ENCODE results near the gene LRRC51. TPM values are rescaled to one million over a fixed set of nuclear protein-coding genes. Genes with fewer than 3 reads are reported as not detected.
"Not testable (repeated sequence)": the region's sequence is repeated elsewhere in the genome, so short reads cannot be mapped to it uniquely, and the experiment has no call there.

LRRC51 gene
- total RNA-seq, 1 donor from 2014 or later: 5.8 TPM

GRCh38 chr11:72125956-72126355 lies 45.3 kb downstream of the LRRC51 start:
- peaks cover 19% of the 10 kb centered on the region for H3K9me3 Mint-ChIP-seq (ENCODE audit: unreplicated experiment)
- no peak for DNase-seq (ENCODE audit: low spot score)
- H3K4me3 Mint-ChIP-seq (ENCODE audit: unreplicated experiment): no peak overlapping the region
- peaks cover 12% of the 10 kb centered on the region for H3K36me3 Mint-ChIP-seq (ENCODE audit: low read depth, unreplicated experiment)
- no peak overlapping the region for H3K27ac Mint-ChIP-seq (ENCODE audit: unreplicated experiment)
- H3K4me1 Mint-ChIP-seq (ENCODE audit: unreplicated experiment): no peaks in the 10 kb centered on the region
- H3K27me3 Mint-ChIP-seq (ENCODE audit: unreplicated experiment): peaks cover 7% of the 10 kb centered on the region
- TF ChIP-seq CTCF (IDR thresholded peaks at IDR 0.05; ENCODE audit: unreplicated experiment): no peak

- DNase-seq (ENCODE audit: low spot score): no peak
- peaks cover 19% of the 10 kb centered on the region for H3K9me3 Mint-ChIP-seq (ENCODE audit: unreplicated experiment)
- H3K27me3 Mint-ChIP-seq (ENCODE audit: unreplicated experiment): peaks cover 7% of the 10 kb centered on the region
- H3K36me3 Mint-ChIP-seq (ENCODE audit: low read depth, unreplicated experiment): peaks cover 12% of the 10 kb centered on the region
- no peak overlapping the region for H3K27ac Mint-ChIP-seq (ENCODE audit: unreplicated experiment)
- no peak overlapping the region for H3K4me3 Mint-ChIP-seq (ENCODE audit: unreplicated experiment)
- no peak for TF ChIP-seq CTCF (IDR thresholded peaks at IDR 0.05; ENCODE audit: unreplicated experiment)
- H3K4me1 Mint-ChIP-seq (ENCODE audit: unreplicated experiment): no peaks in the 10 kb centered on the region
Observed at GRCh38 chr11:72127923-72128322, 47.3 kb downstream of the LRRC51 start.

DNA sequence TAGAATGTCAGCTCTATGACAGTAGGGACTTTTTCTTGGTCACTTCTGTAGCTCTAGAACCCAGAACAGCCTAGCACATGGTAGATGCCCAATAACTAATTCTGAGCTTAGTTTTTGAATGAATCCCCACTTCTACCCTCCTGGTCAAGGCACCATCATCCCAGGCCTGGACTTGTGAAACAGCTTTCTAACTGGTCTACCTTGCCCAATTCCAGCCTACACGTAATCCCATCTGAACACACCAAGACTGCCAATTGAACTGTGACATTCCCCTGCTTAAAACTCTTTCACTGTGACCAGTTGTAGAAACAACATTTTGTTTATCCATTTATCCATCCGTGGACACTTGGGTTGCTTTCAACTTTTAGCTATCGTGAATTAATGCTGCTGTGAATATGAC lies 48.7 kb downstream of the LRRC51 start:
- H3K4me3 Mint-ChIP-seq (ENCODE audit: unreplicated experiment): no peak overlapping the region
- no peak for DNase-seq (ENCODE audit: low spot score)
- peaks cover 16% of the 10 kb centered on the region for H3K9me3 Mint-ChIP-seq (ENCODE audit: unreplicated experiment)
- no peaks in the 10 kb centered on the region for H3K4me1 Mint-ChIP-seq (ENCODE audit: unreplicated experiment)
- H3K27ac Mint-ChIP-seq (ENCODE audit: unreplicated experiment): no peak overlapping the region
- peaks cover 7% of the 10 kb centered on the region for H3K27me3 Mint-ChIP-seq (ENCODE audit: unreplicated experiment)
- no peak for TF ChIP-seq CTCF (IDR thresholded peaks at IDR 0.05; ENCODE audit: unreplicated experiment)
- peaks cover 9% of the 10 kb centered on the region for H3K36me3 Mint-ChIP-seq (ENCODE audit: low read depth, unreplicated experiment)

- H3K27ac Mint-ChIP-seq (ENCODE audit: unreplicated experiment): no peak overlapping the region
- no peak for TF ChIP-seq CTCF (IDR thresholded peaks at IDR 0.05; ENCODE audit: unreplicated experiment)
- DNase-seq (ENCODE audit: low spot score): no peak
- H3K36me3 Mint-ChIP-seq (ENCODE audit: low read depth, unreplicated experiment): peaks cover 5% of the 10 kb centered on the region
- H3K9me3 Mint-ChIP-seq (ENCODE audit: unreplicated experiment): peaks cover 12% of the 10 kb centered on the region
- no peaks in the 10 kb centered on the region for H3K4me1 Mint-ChIP-seq (ENCODE audit: unreplicated experiment)
- peaks cover 7% of the 10 kb centered on the region for H3K27me3 Mint-ChIP-seq (ENCODE audit: unreplicated experiment)
- no peak overlapping the region for H3K4me3 Mint-ChIP-seq (ENCODE audit: unreplicated experiment)
Observed at GRCh38 chr11:72132646-72133045, 52.0 kb downstream of the LRRC51 start.

- H3K9me3 Mint-ChIP-seq (ENCODE audit: unreplicated experiment); H3K27me3 Mint-ChIP-seq (ENCODE audit: unreplicated experiment); H3K27ac Mint-ChIP-seq (ENCODE audit: unreplicated experiment); H3K4me1 Mint-ChIP-seq (ENCODE audit: unreplicated experiment); H3K36me3 Mint-ChIP-seq (ENCODE audit: low read depth, unreplicated experiment); H3K4me3 Mint-ChIP-seq (ENCODE audit: unreplicated experiment); DNase-seq (ENCODE audit: low spot score): not testable (repeated sequence)
Observed at GRCh38 chr11:72135473-72135872, 54.8 kb downstream of the LRRC51 start, which contains the start of gene FOLR3. FOLR3 (plus strand) TSS chr11:72135725; CDS start chr11:72135953, 228 bp downstream.

Data from endothelial cell (in vitro differentiated cells).